Muscle layer of colon (tissue), 2 donors: ENCODE data around the gene ZNF514.
"Not testable (repeated sequence)": the region's sequence is repeated elsewhere in the genome, so short reads cannot be mapped to it uniquely, and the experiment has no call there.

Source experiments
- H3K27ac ChIP-seq: one replicate; pipeline ENCODE4 v1.7.0; 2013; ENCODE audit warnings: low read depth, mild to moderate bottlenecking, low read length, moderate library complexity
- H3K27me3 ChIP-seq, 2 donors: one replicate each; pipeline ENCODE4 v1.7.0; 2013; ENCODE audit warnings: low read length in 2 of 2, mild to moderate bottlenecking in 2 of 2; ENCODE audit not compliant: insufficient read depth in 2 of 2, control insufficient read depth in 1 of 2
- H3K36me3 ChIP-seq: one replicate; pipeline ENCODE4 v1.7.0; 2013; ENCODE audit warnings: mild to moderate bottlenecking, low read length; ENCODE audit not compliant: insufficient read depth
- H3K4me1 ChIP-seq: one replicate; pipeline ENCODE4 v1.7.0; 2013; ENCODE audit warnings: mild to moderate bottlenecking, low read length; ENCODE audit not compliant: insufficient read depth
- H3K4me3 ChIP-seq, 2 donors: one replicate each; pipeline ENCODE4 v1.7.0; 2013; ENCODE audit warnings: low read length in 2 of 2, low read depth in 1 of 2, mild to moderate bottlenecking in 1 of 2, moderate library complexity in 1 of 2
- H3K9ac ChIP-seq: one replicate; pipeline ENCODE4 v1.7.0; 2013; ENCODE audit warnings: low read length
- H3K9me3 ChIP-seq: one replicate; pipeline ENCODE4 v1.7.0; 2013; ENCODE audit warnings: mild to moderate bottlenecking, low read length
- donor health status: abdominal sarcoma.
- donor health status: Adenocarcinoma of cecum.

The ZNF514 gene

DNA sequence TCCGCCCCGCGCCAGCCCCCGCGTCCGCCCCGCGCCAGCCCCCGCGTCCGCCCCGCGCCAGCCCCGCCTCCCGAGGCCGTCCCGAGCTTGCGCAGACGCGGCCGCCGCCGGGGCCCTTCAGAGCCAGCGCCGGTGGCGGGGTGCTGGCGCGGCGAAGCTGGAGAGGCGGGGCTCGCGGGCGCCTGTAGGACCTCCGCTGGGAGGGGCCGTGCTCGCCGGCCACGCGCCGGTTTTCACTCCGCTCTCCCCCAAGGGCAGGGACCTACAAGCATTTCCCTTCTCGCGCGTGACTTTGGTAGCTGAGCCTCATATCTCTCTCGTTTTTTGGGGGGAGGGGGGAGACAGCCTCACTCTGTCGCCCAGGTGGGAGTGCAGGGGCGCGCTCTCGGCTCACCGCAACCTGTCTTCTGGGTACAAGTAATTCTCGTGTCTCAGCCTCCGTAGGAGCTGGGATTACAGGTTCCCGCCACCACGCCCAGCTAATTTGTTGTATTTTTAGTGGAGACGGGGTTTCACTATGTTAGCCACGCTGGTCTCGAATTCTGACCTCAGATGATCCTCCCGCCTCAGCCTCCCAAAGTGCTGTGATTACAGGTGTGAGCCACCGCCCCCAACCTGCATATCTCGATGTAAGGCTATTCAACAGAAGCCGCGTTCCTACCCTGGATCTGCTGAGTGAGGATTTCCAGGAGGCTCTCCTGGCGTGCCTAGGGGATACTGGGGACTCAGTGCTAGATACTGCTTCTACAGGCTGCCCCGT, at the start of gene ZNF514:
ZNF514 (minus strand) TSS at position 159 of the 760 bp plus-strand sequence. CDS start 6,595 bp downstream, outside the sequence.
- H3K9ac ChIP-seq, result peak within 1 kb of the TSS; percentile 66
- peak within 1 kb of the TSS; percentile 91 for H3K27ac ChIP-seq
- no peaks in the 10 kb centered on the region for H3K9me3 ChIP-seq
- H3K4me1 ChIP-seq, result peaks cover 13% of the 10 kb centered on the region
- peaks cover 16% of the 10 kb centered on the region for H3K36me3 ChIP-seq
- H3K4me3 ChIP-seq, result peak within 1 kb of the TSS; percentile 78 to 85
- no peaks in the 10 kb centered on the region for H3K27me3 ChIP-seq

DNA sequence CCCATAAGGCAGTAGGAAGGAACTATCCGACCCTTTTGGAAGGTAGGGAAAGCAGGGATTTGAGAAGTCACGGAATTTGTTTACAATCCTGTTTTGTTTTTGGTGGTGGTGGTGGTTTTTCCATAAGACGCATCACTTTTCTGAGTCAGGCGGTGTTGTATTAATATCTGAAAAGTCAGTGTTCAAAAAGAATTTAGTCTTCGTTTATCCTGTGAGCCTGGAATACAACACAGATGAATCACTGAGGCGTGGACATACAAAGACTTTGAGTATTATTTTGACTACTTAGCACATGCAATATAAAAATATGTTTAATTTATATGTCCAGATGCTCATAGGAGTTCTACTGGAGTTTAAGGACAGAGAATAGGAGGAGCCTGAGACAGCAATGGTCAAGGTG, 48.5 kb upstream of the ZNF514 start:
- Histone ChIP-seq H3K36me3 (peaks cover 28% of the 10 kb centered on the region), H3K9me3 (peaks cover 20% of the 10 kb centered on the region), H3K9ac (peak overlapping the region; percentile 74), H3K4me1 (peaks cover 21% of the 10 kb centered on the region), H3K4me3 (peak overlapping the region; percentile 79 to 81), H3K27ac (no peak overlapping the region), H3K27me3 (no peaks in the 10 kb centered on the region)

DNA sequence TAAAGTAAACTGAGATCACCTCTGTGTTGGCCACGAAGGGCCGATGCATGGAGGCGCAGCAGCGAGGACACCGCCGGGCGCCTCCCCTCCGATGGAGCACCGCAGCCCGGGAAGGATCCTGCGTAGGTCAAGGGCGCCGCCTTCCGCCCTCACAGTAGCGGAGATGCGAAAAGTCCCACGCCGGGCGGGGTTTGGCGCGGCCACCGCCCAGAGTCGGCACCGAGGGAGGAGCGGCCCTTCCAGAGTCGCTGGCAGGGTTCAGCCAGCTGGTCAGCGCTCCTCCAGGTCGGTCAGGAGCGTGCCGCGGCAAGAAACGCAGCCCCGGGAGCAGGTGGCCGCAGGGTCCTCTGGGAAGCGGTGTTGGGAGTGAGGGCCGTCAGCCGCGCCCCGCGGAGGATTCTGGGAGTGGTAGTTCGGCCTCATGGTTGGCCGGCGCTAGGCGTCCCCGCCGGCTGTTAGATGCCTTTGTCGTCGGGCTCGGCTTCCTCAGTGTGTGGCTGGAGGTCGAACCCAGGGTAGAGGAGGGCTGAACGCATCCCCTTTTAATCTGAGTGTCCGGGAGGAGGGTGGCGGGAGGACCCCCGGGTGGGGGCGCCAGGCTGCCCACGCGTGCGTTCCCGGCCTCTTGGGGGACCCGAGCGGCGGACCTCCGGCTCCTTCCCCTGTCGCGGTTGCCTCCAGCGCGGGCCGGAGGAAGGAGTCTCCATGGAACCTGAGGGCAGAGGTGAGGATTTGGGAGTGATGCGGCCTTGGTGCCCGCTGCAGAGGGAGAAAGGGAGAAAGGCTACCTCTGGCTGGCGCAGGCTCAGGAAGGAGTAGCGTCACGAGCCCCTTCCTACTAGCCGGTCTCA, 47.7 kb upstream of the ZNF514 start, which contains the start of gene ZNF892:
ZNF892 (plus strand) TSS at position 411 of the 851 bp plus-strand sequence; CDS start at position 706, 295 bp downstream.
- Histone ChIP-seq H3K36me3 (peaks cover 21% of the 10 kb centered on the region), H3K27me3 (no peaks in the 10 kb centered on the region), H3K4me1 (peaks cover 21% of the 10 kb centered on the region), H3K4me3 (peak within 1 kb of the TSS; percentile 79 to 81), H3K27ac (peak within 1 kb of the TSS; percentile 38), H3K9me3 (peaks cover 12% of the 10 kb centered on the region), H3K9ac (peak within 1 kb of the TSS; percentile 74)

DNA sequence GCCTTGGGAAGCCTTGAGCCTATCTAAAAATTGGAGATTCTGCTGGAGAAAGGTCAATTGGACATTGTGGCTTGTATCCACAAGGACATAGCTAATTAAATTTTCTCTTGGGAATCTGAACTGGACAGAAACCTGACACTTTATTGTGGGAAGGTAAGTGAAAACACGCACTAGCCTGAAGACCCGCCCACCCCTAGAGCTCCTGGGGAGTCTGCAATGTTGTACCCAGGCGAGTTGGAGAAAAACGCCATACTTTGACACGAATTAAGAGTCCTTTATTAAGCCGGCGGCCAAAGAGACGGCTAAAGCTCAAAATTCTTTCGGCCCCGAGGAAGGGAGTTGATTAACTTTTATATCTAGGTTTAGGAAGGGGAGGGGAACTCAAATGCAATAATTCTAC, 46.4 kb upstream of the ZNF514 start:
- Histone ChIP-seq H3K9ac (no peak overlapping the region), H3K27ac (no peak overlapping the region), H3K4me1 (peaks cover 21% of the 10 kb centered on the region), H3K4me3 (peak overlapping the region in 1 of 2 donors; percentile 81), H3K9me3 (no peaks in the 10 kb centered on the region), H3K36me3 (peaks cover 9% of the 10 kb centered on the region), H3K27me3 (no peaks in the 10 kb centered on the region)

DNA sequence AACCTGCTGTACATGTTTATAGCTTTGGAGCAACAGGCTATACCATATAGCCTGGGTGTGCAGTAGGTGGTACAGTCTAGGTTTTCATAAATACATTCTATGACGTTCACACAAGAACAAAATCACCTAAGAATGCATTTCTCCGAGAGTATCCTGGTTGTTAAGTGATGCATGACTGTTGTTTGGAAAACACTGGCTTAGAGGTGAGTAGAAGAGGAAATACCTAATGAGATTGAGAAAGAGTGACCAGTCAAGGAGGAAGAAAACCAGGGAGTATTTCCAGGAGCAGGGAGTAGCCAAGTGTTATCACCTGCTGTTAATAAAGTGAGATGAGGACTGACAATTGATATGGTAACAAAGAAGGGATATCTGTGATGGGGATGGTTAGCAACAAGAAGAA, 44.7 kb upstream of the ZNF514 start:
- peaks cover under 1% of the 10 kb centered on the region for H3K36me3 ChIP-seq
- H3K4me1 ChIP-seq, result peaks cover 21% of the 10 kb centered on the region
- H3K9me3 ChIP-seq, result no peaks in the 10 kb centered on the region
- H3K9ac ChIP-seq, result no peak overlapping the region
- H3K27ac ChIP-seq, result no peak overlapping the region
- H3K27me3 ChIP-seq, result no peaks in the 10 kb centered on the region
- H3K4me3 ChIP-seq, result no peak overlapping the region

DNA sequence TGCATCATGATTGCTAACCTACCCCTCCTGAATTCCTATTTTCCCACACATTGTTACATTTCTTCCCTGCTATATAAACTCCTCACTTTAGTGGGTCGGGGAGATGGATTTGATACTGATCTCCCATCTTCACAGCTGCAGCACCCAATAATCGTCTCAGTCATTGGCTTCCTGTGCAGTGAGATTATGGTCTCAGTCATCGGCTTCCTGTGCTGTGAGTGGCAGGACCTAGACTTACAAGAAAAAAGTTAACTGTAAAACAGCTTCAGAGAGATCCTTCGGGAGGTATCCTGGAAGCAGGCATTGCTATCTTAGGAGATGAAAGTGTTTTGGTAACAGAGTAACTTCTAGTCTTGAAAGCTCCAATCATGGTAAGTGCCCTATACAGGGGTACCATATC, 44.3 kb upstream of the ZNF514 start:
- Histone ChIP-seq H3K9ac (no peak overlapping the region), H3K27me3 (no peaks in the 10 kb centered on the region), H3K4me1 (peaks cover 21% of the 10 kb centered on the region), H3K4me3 (no peak overlapping the region), H3K9me3 (no peaks in the 10 kb centered on the region), H3K36me3 (no peaks in the 10 kb centered on the region), H3K27ac (no peak overlapping the region)

DNA sequence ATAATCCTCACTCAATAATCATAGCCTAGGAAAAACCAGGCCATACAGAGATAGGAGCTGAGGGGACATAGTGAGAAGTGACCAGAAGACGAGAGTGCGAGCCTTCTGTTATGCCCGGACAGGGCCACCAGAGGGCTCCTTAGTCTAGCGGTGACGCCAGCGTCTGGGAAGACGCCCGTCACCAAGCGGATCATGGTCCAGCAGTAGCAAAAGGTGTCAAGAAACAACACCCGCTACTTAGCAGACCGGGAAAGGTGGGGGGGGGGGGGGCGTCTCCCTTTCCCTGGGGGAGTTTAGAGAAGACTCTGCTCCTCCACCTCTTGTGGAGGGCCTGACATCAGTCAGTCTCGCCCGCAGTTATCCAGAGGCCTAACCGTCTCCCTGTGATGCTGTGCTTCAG, 33.3 kb upstream of the ZNF514 start:
- H3K4me1 ChIP-seq, H3K27me3 ChIP-seq, H3K4me3 ChIP-seq, H3K9me3 ChIP-seq, H3K36me3 ChIP-seq, H3K9ac ChIP-seq, H3K27ac ChIP-seq: not testable (repeated sequence)

DNA sequence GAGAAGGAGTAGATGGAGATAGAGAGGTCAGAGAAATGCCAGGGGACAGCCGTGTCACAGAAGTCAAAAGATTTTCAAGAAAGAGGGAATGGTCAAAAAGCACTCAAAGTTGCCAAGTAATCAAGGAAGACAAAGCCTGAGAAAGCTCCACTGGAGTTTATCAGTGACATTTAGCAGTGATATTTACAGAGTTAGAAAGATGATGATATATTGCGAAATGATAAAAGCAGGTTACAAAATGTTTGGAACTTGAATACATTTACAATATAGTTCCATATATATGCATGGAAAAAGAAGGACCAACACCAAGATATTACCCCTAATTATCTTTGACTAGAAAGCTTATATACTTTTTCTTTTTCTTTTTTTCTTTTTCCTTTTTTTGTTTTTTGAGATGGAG, 26.3 kb upstream of the ZNF514 start:
- Histone ChIP-seq H3K27ac (no peak overlapping the region), H3K9me3 (peaks cover 5% of the 10 kb centered on the region), H3K9ac (no peak overlapping the region), H3K4me1 (no peaks in the 10 kb centered on the region), H3K4me3 (no peak overlapping the region), H3K36me3 (peaks cover 23% of the 10 kb centered on the region), H3K27me3 (no peaks in the 10 kb centered on the region)

DNA sequence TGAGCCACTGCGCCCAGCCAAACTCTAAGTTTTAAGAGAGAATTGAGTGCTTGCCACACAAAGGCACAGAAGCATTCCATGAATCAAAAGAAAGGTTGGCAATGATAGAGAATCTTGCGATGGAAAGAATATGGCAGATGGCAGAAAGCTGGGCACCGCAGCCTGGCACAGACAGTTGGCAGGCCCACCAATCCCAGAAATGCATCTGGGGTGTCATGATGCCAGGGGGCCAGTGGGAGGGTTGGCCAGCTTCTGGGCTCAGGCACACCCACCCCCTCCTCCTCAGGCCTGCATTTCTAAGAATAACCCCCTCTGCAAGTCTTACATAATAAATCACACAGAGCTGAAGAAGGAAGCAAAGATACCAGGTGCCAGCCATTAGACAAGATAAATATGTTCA, 25.5 kb upstream of the ZNF514 start:
- Histone ChIP-seq H3K36me3 (peaks cover 31% of the 10 kb centered on the region), H3K27me3 (no peaks in the 10 kb centered on the region), H3K4me1 (no peaks in the 10 kb centered on the region), H3K9ac (no peak overlapping the region), H3K27ac (no peak overlapping the region), H3K9me3 (peaks cover 5% of the 10 kb centered on the region), H3K4me3 (no peak overlapping the region)

DNA sequence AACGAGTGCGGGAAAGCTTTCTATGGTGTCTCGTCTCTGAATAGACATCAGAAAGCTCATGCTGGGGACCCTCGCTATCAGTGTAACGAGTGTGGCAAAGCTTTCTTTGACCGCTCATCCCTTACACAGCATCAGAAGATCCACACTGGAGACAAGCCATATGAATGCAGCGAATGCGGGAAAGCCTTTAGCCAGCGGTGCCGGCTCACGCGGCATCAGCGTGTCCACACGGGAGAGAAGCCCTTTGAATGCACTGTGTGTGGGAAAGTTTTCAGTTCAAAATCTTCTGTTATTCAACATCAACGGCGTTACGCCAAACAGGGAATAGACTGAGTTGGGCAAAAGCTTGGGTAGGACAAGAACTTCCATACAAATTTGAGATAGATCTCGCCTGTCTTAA, 22.1 kb upstream of the ZNF514 start:
- no peaks in the 10 kb centered on the region for H3K27me3 ChIP-seq
- H3K4me1 ChIP-seq, result no peaks in the 10 kb centered on the region
- H3K9me3 ChIP-seq, result peaks cover 5% of the 10 kb centered on the region
- peaks cover 42% of the 10 kb centered on the region for H3K36me3 ChIP-seq
- H3K27ac ChIP-seq, result no peak overlapping the region
- H3K9ac ChIP-seq, result no peak overlapping the region
- no peak overlapping the region for H3K4me3 ChIP-seq

DNA sequence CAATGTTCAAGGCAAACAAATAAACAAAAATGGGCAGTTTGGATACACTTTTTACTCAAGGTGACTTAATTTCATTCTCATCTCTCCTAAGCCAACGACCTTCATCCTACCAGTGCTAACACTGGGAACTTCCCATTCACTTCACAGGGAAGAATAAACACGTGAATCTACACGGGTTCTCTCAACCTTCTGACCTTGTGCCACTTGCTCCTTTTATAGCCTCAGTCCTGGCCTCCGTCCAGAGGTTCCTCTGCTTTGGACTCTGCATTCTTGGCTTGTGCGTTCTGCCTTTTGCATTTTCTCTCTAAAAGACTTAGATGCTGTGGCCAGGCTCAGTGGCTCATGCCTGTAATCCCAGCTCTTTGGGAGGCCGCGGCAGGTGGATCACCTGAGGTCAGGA, 19.8 kb upstream of the ZNF514 start:
- Histone ChIP-seq H3K4me3 (no peak overlapping the region), H3K27ac (no peak overlapping the region)

More for the DNA sequence above, 19.8 kb upstream of the ZNF514 start:
- H3K36me3 ChIP-seq, result peaks cover 42% of the 10 kb centered on the region
- no peak overlapping the region for H3K9ac ChIP-seq
- peaks cover 5% of the 10 kb centered on the region for H3K9me3 ChIP-seq
- no peaks in the 10 kb centered on the region for H3K4me1 ChIP-seq
- no peaks in the 10 kb centered on the region for H3K27me3 ChIP-seq
